Muscle of back (tissue), 11 donors: Measurements from ENCODE around the gene ANKRD13A. TPM values are rescaled to one million over a fixed set of nuclear protein-coding genes. Genes with fewer than 3 reads are reported as not detected.
"Not testable (repeated sequence)": the region's sequence is repeated elsewhere in the genome, so short reads cannot be mapped to it uniquely, and the experiment has no call there.

ENCODE experiments used
- DNase-seq, 3 donors: peaks; one replicate each; pipeline versions ENCODE4 v3.0.0 to v3.0.0-alpha.2; 2013
- polyA plus RNA-seq, 10 donors: library from polyadenylated mRNA; unstranded; fragments of 120-200 nt; gene quantifications; one replicate each; pipeline ENCODE4 v1.2.1, GENCODE V29; 2013; ENCODE audit not compliant: insufficient read length in 10 of 10

ANKRD13A gene
- polyA plus RNA-seq, 10 donors, result 30.2 to 63.6 (median 43.6) TPM

DNA sequence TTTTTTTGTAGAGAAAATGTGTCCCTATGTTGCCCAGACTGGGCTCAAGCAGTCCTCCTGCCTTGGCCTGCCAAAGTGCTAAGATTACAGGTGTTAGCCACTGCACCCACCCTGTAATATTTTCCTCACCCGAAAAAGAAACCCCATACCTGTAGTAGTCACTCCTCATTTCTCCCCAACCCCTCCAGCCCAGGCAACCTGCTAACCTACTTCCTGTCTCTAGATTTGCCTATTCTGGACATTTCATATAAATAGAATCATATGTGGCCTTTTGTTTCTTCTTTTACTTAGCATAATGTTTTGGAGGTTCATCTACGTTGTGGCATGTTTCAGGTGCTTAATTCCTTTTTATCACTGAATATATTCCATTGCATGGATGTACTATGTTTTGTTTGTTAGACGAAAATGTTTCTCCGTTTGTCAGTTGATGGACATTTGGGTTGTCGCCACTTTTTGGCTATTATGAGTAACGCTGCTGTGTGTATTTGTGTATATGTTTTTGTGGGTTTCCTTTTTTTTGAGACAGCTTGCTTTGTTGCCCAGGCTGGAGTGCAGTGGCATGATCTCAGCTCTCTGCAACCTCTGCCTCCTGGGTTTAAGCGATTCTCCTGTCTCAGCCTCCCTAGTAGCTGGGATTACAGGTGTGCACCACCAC is 6.2 kb downstream of the ANKRD13A start:
- DNase-seq, result no peak

GRCh38 chr12:110006115-110006514 is 6.9 kb downstream of the ANKRD13A start:
- no peak for DNase-seq

- no peak for DNase-seq
Measured at GRCh38 chr12:110007881-110008280, 8.7 kb downstream of the ANKRD13A start.

DNA sequence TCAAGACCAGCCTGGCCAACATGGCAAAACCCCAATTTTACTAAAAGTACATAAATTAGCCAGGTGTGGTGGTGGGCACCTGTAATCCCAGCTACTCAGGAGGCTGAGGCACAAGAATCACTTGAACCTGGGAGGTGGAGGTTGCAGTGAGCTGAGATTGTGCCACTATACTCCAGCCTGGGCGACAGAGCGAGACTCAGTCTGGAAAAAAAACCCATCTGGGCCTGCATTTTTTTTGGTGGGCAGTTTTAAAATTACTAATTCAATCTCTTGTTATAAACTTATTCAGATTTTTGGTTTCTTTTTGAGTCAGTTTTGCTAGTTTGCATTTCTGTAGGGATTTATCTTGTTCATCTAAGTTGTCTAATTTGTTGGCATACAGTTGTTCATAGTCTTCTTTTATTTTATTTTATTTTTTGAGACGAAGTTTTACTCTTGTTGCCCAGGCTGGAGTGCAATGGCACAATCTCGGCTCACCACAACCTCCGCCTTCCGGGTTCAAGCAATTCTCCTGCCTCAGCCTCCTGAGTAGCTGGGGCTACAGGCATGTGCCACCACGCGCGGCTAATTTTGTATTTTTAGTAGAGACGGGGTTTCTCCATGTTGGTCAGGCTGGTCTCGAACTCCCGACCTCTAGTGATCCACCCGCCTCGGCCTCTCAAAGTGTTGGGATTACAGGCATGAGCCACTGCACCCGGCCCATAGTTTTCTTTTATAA is 9.6 kb downstream of the ANKRD13A start:
- not testable (repeated sequence) for DNase-seq

GRCh38 chr12:110010853-110011723 is 11.9 kb downstream of the ANKRD13A start:
- no peak for DNase-seq

- DNase-seq, result no peak
Measured at GRCh38 chr12:110012137-110012536, 12.9 kb downstream of the ANKRD13A start.

GRCh38 chr12:110012659-110013058 is 13.4 kb downstream of the ANKRD13A start:
- DNase-seq, result no peak

DNA sequence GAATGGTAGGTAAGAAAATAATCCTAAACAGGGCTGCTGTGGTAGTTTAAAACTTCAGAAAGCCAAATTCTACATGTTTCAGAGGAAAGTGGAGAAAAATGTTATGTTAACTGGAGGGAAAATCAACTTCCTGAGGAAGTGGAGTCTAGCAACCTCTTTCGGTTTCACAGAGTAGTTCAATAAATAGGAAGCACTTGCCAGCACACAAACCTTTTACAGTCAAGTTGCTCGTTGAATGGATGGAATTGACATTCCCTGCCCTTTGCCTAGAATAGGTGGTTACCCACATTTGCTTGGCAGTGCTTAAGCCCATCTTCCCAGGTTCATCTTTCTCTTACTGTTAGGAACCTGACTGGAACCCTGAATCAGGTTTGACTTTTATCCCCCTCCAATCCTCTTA is 15.9 kb downstream of the ANKRD13A start:
- no peak for DNase-seq

- no peak for DNase-seq
Measured at GRCh38 chr12:110020956-110021355, 21.7 kb downstream of the ANKRD13A start.

GRCh38 chr12:110023059-110023980 is 24.1 kb downstream of the ANKRD13A start:
- peak in 2 of 3 donors; percentile 56 to 81 for DNase-seq

DNA sequence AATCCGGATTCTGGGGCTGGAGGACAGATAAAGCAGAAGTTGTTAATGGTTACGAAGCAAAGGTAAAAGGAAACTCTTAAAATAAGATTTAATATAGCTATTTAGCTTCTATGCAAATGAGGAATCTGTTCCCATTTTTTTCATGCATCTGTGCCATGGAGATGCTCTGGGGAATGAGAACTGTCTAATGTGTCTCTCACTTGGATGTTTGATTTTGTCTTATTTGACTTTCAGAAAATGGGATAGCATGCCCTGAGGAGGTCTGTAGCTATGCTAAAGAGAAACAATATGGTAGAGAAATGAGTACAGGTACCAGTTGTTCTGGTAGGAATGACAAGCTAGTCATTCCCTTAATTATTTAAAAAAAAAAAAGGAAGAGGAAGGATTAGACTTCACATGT is 24.8 kb downstream of the ANKRD13A start:
- peak in 1 of 3 donors; percentile 26 for DNase-seq

- DNase-seq, result no peak
Measured at GRCh38 chr12:110028323-110028722, 29.1 kb downstream of the ANKRD13A start.

DNA sequence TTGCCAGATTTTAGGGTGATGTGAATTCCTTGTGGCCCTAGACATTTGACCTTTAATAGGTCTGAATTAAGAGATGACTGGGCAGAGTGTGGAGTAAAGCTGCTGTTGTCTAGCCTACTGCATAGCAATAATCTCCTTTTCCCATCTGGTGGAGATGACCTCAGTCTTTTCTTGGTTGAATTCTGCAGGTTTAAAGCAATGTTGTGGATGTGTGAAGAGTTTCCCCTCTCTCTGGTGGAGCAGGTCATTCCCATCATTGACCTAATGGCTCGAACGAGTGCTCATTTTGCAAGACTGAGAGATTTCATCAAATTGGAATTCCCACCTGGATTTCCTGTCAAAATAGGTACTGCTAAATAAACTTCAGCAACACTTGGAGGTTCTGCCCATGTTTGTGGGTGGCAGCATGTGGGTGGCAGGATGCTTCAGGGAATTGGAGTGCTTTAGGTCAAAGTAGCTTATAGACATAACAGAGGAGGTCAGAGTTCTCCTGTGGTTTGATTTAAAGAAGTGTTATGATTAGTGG is 30.1 kb downstream of the ANKRD13A start:
- DNase-seq, result no peak

DNA sequence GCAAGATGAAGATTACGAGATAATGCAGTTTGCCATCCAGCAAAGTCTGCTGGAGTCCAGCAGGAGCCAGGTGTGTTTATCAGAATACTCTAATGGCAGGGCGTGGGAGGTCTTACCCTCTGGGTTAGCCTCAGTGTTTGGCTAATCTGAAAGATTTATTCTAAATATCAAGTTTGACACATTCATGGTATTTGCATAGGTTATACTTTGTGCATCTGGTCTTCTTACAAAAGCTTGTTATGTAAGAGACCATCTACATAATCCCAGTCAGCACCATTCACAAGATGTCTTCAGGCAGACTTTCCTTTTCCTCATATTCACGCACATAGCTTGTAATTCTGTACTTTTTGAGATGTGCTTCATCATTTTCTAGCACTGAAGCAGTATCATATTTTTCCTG is 34.7 kb downstream of the ANKRD13A start:
- no peak for DNase-seq

GRCh38 chr12:110035534-110036104 is 36.4 kb downstream of the ANKRD13A start:
- no peak for DNase-seq

GRCh38 chr12:110037315-110037714 is 38.1 kb downstream of the ANKRD13A start:
- DNase-seq, result no peak

GRCh38 chr12:110038741-110039084 is 39.5 kb downstream of the ANKRD13A start:
- no peak for DNase-seq

GRCh38 chr12:110039085-110039807 is 40.0 kb downstream of the ANKRD13A start:
- DNase-seq, result peak in 1 of 3 donors; percentile 84

DNA sequence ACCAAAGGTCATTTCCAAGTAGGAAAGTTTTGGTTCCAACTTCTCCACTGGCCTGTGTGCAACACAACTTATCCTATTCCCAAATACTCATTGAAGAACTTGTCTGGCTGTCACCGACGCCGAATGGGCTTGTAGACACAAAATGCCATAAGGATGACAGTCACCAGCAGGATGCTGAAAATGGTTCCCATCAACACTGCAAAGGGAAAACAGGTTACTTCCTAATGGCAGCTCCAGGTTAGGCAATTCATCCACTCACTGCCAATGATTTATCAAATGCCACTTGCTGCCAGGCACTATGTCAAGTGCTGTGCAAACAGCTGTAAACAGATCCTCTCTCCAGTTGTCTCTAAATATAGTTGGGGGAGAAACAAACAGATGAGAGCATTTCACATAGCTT is 43.0 kb downstream of the ANKRD13A start:
- peak in 2 of 3 donors; percentile 22 to 32 for DNase-seq
